ENCODE results near the gene HDAC9.

DNA sequence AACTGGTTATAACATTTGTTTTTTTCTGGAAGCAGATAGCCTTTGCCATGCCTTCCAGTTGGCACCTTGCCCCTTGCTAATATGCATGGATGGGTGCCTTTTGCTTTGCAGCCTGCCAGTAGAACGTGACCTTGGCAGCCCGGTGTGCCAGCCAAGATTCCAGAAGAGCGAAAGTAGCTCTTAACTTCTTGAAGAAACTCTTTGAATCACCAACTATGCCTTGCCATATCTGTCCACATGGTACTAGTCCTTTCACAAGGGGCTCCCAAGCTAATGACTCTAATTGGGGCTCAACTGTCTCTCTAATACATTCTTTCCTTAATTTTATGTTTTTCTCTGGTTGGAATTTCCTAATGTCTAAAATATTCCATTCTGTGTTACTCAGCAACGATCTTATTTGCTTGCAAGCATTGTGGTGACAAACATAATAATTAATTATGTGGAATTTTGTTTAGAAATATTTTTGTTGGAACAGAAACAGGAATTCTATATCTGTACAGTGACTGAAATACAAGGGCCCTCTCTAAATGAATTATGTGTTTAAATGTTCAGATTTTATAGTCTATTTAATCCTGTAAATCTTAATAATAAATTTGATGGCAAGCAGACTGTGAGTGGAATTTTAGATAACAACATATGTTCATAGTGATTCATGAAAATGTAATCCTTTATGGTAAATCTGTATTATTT is 45.8 kb downstream of the HDAC9 start:
- TF ChIP-seq, protein P1, sequence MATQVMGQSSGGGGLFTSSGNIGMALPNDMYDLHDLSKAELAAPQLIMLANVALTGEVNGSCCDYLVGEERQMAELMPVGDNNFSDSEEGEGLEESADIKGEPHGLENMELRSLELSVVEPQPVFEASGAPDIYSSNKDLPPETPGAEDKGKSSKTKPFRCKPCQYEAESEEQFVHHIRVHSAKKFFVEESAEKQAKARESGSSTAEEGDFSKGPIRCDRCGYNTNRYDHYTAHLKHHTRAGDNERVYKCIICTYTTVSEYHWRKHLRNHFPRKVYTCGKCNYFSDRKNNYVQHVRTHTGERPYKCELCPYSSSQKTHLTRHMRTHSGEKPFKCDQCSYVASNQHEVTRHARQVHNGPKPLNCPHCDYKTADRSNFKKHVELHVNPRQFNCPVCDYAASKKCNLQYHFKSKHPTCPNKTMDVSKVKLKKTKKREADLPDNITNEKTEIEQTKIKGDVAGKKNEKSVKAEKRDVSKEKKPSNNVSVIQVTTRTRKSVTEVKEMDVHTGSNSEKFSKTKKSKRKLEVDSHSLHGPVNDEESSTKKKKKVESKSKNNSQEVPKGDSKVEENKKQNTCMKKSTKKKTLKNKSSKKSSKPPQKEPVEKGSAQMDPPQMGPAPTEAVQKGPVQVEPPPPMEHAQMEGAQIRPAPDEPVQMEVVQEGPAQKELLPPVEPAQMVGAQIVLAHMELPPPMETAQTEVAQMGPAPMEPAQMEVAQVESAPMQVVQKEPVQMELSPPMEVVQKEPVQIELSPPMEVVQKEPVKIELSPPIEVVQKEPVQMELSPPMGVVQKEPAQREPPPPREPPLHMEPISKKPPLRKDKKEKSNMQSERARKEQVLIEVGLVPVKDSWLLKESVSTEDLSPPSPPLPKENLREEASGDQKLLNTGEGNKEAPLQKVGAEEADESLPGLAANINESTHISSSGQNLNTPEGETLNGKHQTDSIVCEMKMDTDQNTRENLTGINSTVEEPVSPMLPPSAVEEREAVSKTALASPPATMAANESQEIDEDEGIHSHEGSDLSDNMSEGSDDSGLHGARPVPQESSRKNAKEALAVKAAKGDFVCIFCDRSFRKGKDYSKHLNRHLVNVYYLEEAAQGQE (IDR thresholded peaks at IDR 0.05; ENCODE audit: insufficient read depth in 1 of 2, low read depth in 2 of 2, low read length in 2 of 2): no peak
- TF ChIP-seq POLR2AphosphoS5 (IDR thresholded peaks at IDR 0.05; ENCODE audit: low read depth, low read length): no peak
- TF ChIP-seq TAF1 (IDR thresholded peaks at IDR 0.05; ENCODE audit: borderline replicate concordance, insufficient read depth, low read length): no peak
- no peak for TF ChIP-seq SIN3A (IDR thresholded peaks at IDR 0.05; ENCODE audit: borderline replicate concordance, insufficient read depth, low read length)

Measured in PFSK-1 (cell line).